ENCODE data around the gene OPRL1.

Gene OPRL1

GRCh38 chr20:64073476-64074183 lies 6.3 kb upstream of the OPRL1 start:
- H3K9ac ChIP-seq (ENCODE audit: low read depth in 1 of 2, low read length in 2 of 2): no peak overlapping the region
- H3K27ac ChIP-seq (ENCODE audit: low read depth, low read length): no peak overlapping the region
- no peak overlapping the region for H3K4me3 ChIP-seq (ENCODE audit: low read depth in 1 of 2, low read length in 2 of 2)
- peaks cover 3 to 18% of the 10 kb centered on the region in 2 donors for H3K4me1 ChIP-seq (ENCODE audit: control insufficient read depth in 1 of 2, insufficient read depth in 2 of 2, low read length in 2 of 2)
- H3K9me3 ChIP-seq (ENCODE audit: control insufficient read depth in 1 of 2, low read length in 2 of 2): no peaks in the 10 kb centered on the region
- peaks cover 0 to 7% of the 10 kb centered on the region in 2 donors for H3K27me3 ChIP-seq (ENCODE audit: control insufficient read depth in 1 of 2, insufficient read depth in 2 of 2, low read length in 2 of 2)
- peaks cover 0 to 10% of the 10 kb centered on the region in 2 donors for H3K36me3 ChIP-seq (ENCODE audit: control insufficient read depth in 1 of 2, insufficient read depth in 2 of 2, low read length in 2 of 2)

- peaks cover 0 to 14% of the 10 kb centered on the region in 2 donors for H3K27me3 ChIP-seq (ENCODE audit: control insufficient read depth in 1 of 2, insufficient read depth in 2 of 2, low read length in 2 of 2)
- peaks cover 0 to 10% of the 10 kb centered on the region in 2 donors for H3K36me3 ChIP-seq (ENCODE audit: control insufficient read depth in 1 of 2, insufficient read depth in 2 of 2, low read length in 2 of 2)
- peaks cover 8 to 23% of the 10 kb centered on the region in 2 donors for H3K4me1 ChIP-seq (ENCODE audit: control insufficient read depth in 1 of 2, insufficient read depth in 2 of 2, low read length in 2 of 2)
- H3K27ac ChIP-seq (ENCODE audit: low read depth, low read length): no peak overlapping the region
- no peak overlapping the region for H3K4me3 ChIP-seq (ENCODE audit: low read depth in 1 of 2, low read length in 2 of 2)
- H3K9me3 ChIP-seq (ENCODE audit: control insufficient read depth in 1 of 2, low read length in 2 of 2): no peaks in the 10 kb centered on the region
- no peak overlapping the region for H3K9ac ChIP-seq (ENCODE audit: low read depth in 1 of 2, low read length in 2 of 2)
These were observed 5.6 kb upstream of the OPRL1 start for GRCh38 chr20:64074184-64074789.

GRCh38 chr20:64074963-64075362 lies 4.9 kb upstream of the OPRL1 start:
- H3K36me3 ChIP-seq (ENCODE audit: control insufficient read depth in 1 of 2, insufficient read depth in 2 of 2, low read length in 2 of 2): peaks cover 0 to 10% of the 10 kb centered on the region in 2 donors
- no peak overlapping the region for H3K27ac ChIP-seq (ENCODE audit: low read depth, low read length)
- H3K9me3 ChIP-seq (ENCODE audit: control insufficient read depth in 1 of 2, low read length in 2 of 2): no peaks in the 10 kb centered on the region
- H3K27me3 ChIP-seq (ENCODE audit: control insufficient read depth in 1 of 2, insufficient read depth in 2 of 2, low read length in 2 of 2): peaks cover 0 to 14% of the 10 kb centered on the region in 2 donors
- H3K9ac ChIP-seq (ENCODE audit: low read depth in 1 of 2, low read length in 2 of 2): no peak overlapping the region
- no peak overlapping the region for H3K4me3 ChIP-seq (ENCODE audit: low read depth in 1 of 2, low read length in 2 of 2)
- H3K4me1 ChIP-seq (ENCODE audit: control insufficient read depth in 1 of 2, insufficient read depth in 2 of 2, low read length in 2 of 2): peaks cover 8 to 22% of the 10 kb centered on the region in 2 donors

GRCh38 chr20:64075556-64075955 lies 4.3 kb upstream of the OPRL1 start:
- Histone ChIP-seq H3K36me3 (ENCODE audit: control insufficient read depth in 1 of 2, insufficient read depth in 2 of 2, low read length in 2 of 2) (peaks cover 0 to 10% of the 10 kb centered on the region in 2 donors), H3K27ac (ENCODE audit: low read depth, low read length) (no peak overlapping the region), H3K4me1 (ENCODE audit: control insufficient read depth in 1 of 2, insufficient read depth in 2 of 2, low read length in 2 of 2) (peaks cover 8 to 22% of the 10 kb centered on the region in 2 donors), H3K4me3 (ENCODE audit: low read depth in 1 of 2, low read length in 2 of 2) (no peak overlapping the region), H3K27me3 (ENCODE audit: control insufficient read depth in 1 of 2, insufficient read depth in 2 of 2, low read length in 2 of 2) (peaks cover 0 to 16% of the 10 kb centered on the region in 2 donors), H3K9me3 (ENCODE audit: control insufficient read depth in 1 of 2, low read length in 2 of 2) (no peaks in the 10 kb centered on the region), H3K9ac (ENCODE audit: low read depth in 1 of 2, low read length in 2 of 2) (no peak overlapping the region)

GRCh38 chr20:64076061-64076997 lies 3.6 kb upstream of the OPRL1 start:
- H3K4me1 ChIP-seq (ENCODE audit: control insufficient read depth in 1 of 2, insufficient read depth in 2 of 2, low read length in 2 of 2): peaks cover 8 to 22% of the 10 kb centered on the region in 2 donors

GRCh38 chr20:64077094-64077493 lies 2.8 kb upstream of the OPRL1 start:
- Histone ChIP-seq H3K9me3 (ENCODE audit: control insufficient read depth in 1 of 2, low read length in 2 of 2) (no peaks in the 10 kb centered on the region), H3K4me1 (ENCODE audit: control insufficient read depth in 1 of 2, insufficient read depth in 2 of 2, low read length in 2 of 2) (peaks cover 8 to 27% of the 10 kb centered on the region in 2 donors), H3K9ac (ENCODE audit: low read depth in 1 of 2, low read length in 2 of 2) (peak overlapping the region; percentile 14 to 25), H3K36me3 (ENCODE audit: control insufficient read depth in 1 of 2, insufficient read depth in 2 of 2, low read length in 2 of 2) (peaks cover 0 to 10% of the 10 kb centered on the region in 2 donors), H3K27ac (ENCODE audit: low read depth, low read length) (no peak overlapping the region), H3K4me3 (ENCODE audit: low read depth in 1 of 2, low read length in 2 of 2) (peak overlapping the region; percentile 71), H3K27me3 (ENCODE audit: control insufficient read depth in 1 of 2, insufficient read depth in 2 of 2, low read length in 2 of 2) (peaks cover 2 to 18% of the 10 kb centered on the region in 2 donors)

More at GRCh38 chr20:64076061-64076997, 3.6 kb upstream of the OPRL1 start:
- Histone ChIP-seq H3K27me3 (ENCODE audit: control insufficient read depth in 1 of 2, insufficient read depth in 2 of 2, low read length in 2 of 2) (peaks cover 0 to 18% of the 10 kb centered on the region in 2 donors), H3K4me3 (ENCODE audit: low read depth in 1 of 2, low read length in 2 of 2) (peak overlapping the region in 1 of 2 donors; percentile 40), H3K36me3 (ENCODE audit: control insufficient read depth in 1 of 2, insufficient read depth in 2 of 2, low read length in 2 of 2) (peaks cover 0 to 10% of the 10 kb centered on the region in 2 donors), H3K9me3 (ENCODE audit: control insufficient read depth in 1 of 2, low read length in 2 of 2) (no peaks in the 10 kb centered on the region), H3K9ac (ENCODE audit: low read depth in 1 of 2, low read length in 2 of 2) (peak overlapping the region; percentile 14 to 25), H3K27ac (ENCODE audit: low read depth, low read length) (no peak overlapping the region)

GRCh38 chr20:64077541-64077875 lies 2.4 kb upstream of the OPRL1 start:
- H3K9ac ChIP-seq (ENCODE audit: low read depth in 1 of 2, low read length in 2 of 2): peak overlapping the region; percentile 14 to 25

GRCh38 chr20:64077876-64078551 lies 1.9 kb upstream of the OPRL1 start:
- H3K9me3 ChIP-seq (ENCODE audit: control insufficient read depth in 1 of 2, low read length in 2 of 2): no peaks in the 10 kb centered on the region
- peaks cover 8 to 30% of the 10 kb centered on the region in 2 donors for H3K4me1 ChIP-seq (ENCODE audit: control insufficient read depth in 1 of 2, insufficient read depth in 2 of 2, low read length in 2 of 2)
- peak overlapping the region; percentile 14 to 54 for H3K9ac ChIP-seq (ENCODE audit: low read depth in 1 of 2, low read length in 2 of 2)
- H3K4me3 ChIP-seq (ENCODE audit: low read depth in 1 of 2, low read length in 2 of 2): peak overlapping the region; percentile 71
- H3K36me3 ChIP-seq (ENCODE audit: control insufficient read depth in 1 of 2, insufficient read depth in 2 of 2, low read length in 2 of 2): peaks cover 0 to 10% of the 10 kb centered on the region in 2 donors
- peaks cover 5 to 21% of the 10 kb centered on the region in 2 donors for H3K27me3 ChIP-seq (ENCODE audit: control insufficient read depth in 1 of 2, insufficient read depth in 2 of 2, low read length in 2 of 2)
- no peak overlapping the region for H3K27ac ChIP-seq (ENCODE audit: low read depth, low read length)

More at GRCh38 chr20:64077541-64077875, 2.4 kb upstream of the OPRL1 start:
- Histone ChIP-seq H3K27ac (ENCODE audit: low read depth, low read length) (no peak overlapping the region), H3K4me1 (ENCODE audit: control insufficient read depth in 1 of 2, insufficient read depth in 2 of 2, low read length in 2 of 2) (peaks cover 8 to 27% of the 10 kb centered on the region in 2 donors), H3K9me3 (ENCODE audit: control insufficient read depth in 1 of 2, low read length in 2 of 2) (no peaks in the 10 kb centered on the region), H3K4me3 (ENCODE audit: low read depth in 1 of 2, low read length in 2 of 2) (peak overlapping the region; percentile 71), H3K27me3 (ENCODE audit: control insufficient read depth in 1 of 2, insufficient read depth in 2 of 2, low read length in 2 of 2) (peaks cover 3 to 18% of the 10 kb centered on the region in 2 donors), H3K36me3 (ENCODE audit: control insufficient read depth in 1 of 2, insufficient read depth in 2 of 2, low read length in 2 of 2) (peaks cover 0 to 10% of the 10 kb centered on the region in 2 donors)

- Histone ChIP-seq H3K4me3 (ENCODE audit: low read depth in 1 of 2, low read length in 2 of 2) (peak overlapping the region; percentile 71), H3K9me3 (ENCODE audit: control insufficient read depth in 1 of 2, low read length in 2 of 2) (no peaks in the 10 kb centered on the region), H3K9ac (ENCODE audit: low read depth in 1 of 2, low read length in 2 of 2) (peak overlapping the region; percentile 54 to 68), H3K27me3 (ENCODE audit: control insufficient read depth in 1 of 2, insufficient read depth in 2 of 2, low read length in 2 of 2) (peaks cover 9 to 26% of the 10 kb centered on the region in 2 donors), H3K36me3 (ENCODE audit: control insufficient read depth in 1 of 2, insufficient read depth in 2 of 2, low read length in 2 of 2) (peaks cover 0 to 8% of the 10 kb centered on the region in 2 donors), H3K4me1 (ENCODE audit: control insufficient read depth in 1 of 2, insufficient read depth in 2 of 2, low read length in 2 of 2) (peaks cover 8 to 34% of the 10 kb centered on the region in 2 donors), H3K27ac (ENCODE audit: low read depth, low read length) (peak overlapping the region; percentile 32)
These were observed 979 bp upstream of the OPRL1 start for GRCh38 chr20:64078934-64079272.

Measured in duodenal mucosa (tissue), 2 donors.